ENCODE data around the gene TMC8.

Gene TMC8

GRCh38 chr17:78116411-78116810 is 14.2 kb upstream of the TMC8 start:
- peaks cover 58% of the 10 kb centered on the region for H3K36me3 ChIP-seq (replicated peaks; ENCODE audit: low read depth, low read length)

GRCh38 chr17:78117027-78117981 is 13.3 kb upstream of the TMC8 start:
- Histone ChIP-seq H3K79me2 (ENCODE audit: low read length) (no peaks in the 10 kb centered on the region), H2AFZ (ENCODE audit: low read depth, low read length) (no peak overlapping the region), H3K4me1 (ENCODE audit: low read length) (peaks cover 29% of the 10 kb centered on the region), H3K9me3 (ENCODE audit: insufficient read depth, low read length) (no peaks in the 10 kb centered on the region), H3K27me3 (ENCODE audit: low read depth, low read length) (no peaks in the 10 kb centered on the region), H3K9ac (ENCODE audit: low read length) (no peak overlapping the region), H3K4me3 (ENCODE audit: low read length) (no peak overlapping the region), H3K4me2 (ENCODE audit: low read length) (no peak overlapping the region), H3K36me3 (replicated peaks; ENCODE audit: low read depth, low read length) (peaks cover 60% of the 10 kb centered on the region), H4K20me1 (ENCODE audit: insufficient read depth, low read length) (peaks cover 16% of the 10 kb centered on the region; the same call in 1 of the 2 replicates), H3K27ac (ENCODE audit: low read length) (no peak overlapping the region)
- TF ChIP-seq EZH2phosphoT487 (IDR thresholded peaks at IDR 0.05; ENCODE audit: low read depth) (no peak), CTCF (IDR thresholded peaks at IDR 0.05; ENCODE audit: low read depth, low read length) (peak; percentile 44)

More at GRCh38 chr17:78116411-78116810, 14.2 kb upstream of the TMC8 start:
- H3K27me3 ChIP-seq (ENCODE audit: low read depth, low read length), result no peaks in the 10 kb centered on the region
- no peak overlapping the region for H3K9ac ChIP-seq (ENCODE audit: low read length)
- H4K20me1 ChIP-seq (ENCODE audit: insufficient read depth, low read length), result peaks cover 13% of the 10 kb centered on the region; the same call in 1 of the 2 replicates
- H3K4me1 ChIP-seq (ENCODE audit: low read length), result peaks cover 21% of the 10 kb centered on the region
- no peak overlapping the region for H2AFZ ChIP-seq (ENCODE audit: low read depth, low read length)
- no peaks in the 10 kb centered on the region for H3K9me3 ChIP-seq (ENCODE audit: insufficient read depth, low read length)
- no peak for TF ChIP-seq EZH2phosphoT487 (IDR thresholded peaks at IDR 0.05; ENCODE audit: low read depth)
- no peak for TF ChIP-seq CTCF (IDR thresholded peaks at IDR 0.05; ENCODE audit: low read depth, low read length)
- H3K4me3 ChIP-seq (ENCODE audit: low read length), result no peak overlapping the region
- no peak overlapping the region for H3K27ac ChIP-seq (ENCODE audit: low read length)
- H3K4me2 ChIP-seq (ENCODE audit: low read length), result no peak overlapping the region
- no peaks in the 10 kb centered on the region for H3K79me2 ChIP-seq (ENCODE audit: low read length)

- Histone ChIP-seq H3K9me3 (ENCODE audit: insufficient read depth, low read length) (no peaks in the 10 kb centered on the region), H3K27me3 (ENCODE audit: low read depth, low read length) (no peaks in the 10 kb centered on the region), H3K79me2 (ENCODE audit: low read length) (peaks cover 4% of the 10 kb centered on the region; the same call in 1 of the 2 replicates), H3K27ac (ENCODE audit: low read length) (no peak overlapping the region), H2AFZ (ENCODE audit: low read depth, low read length) (no peak overlapping the region), H3K36me3 (replicated peaks; ENCODE audit: low read depth, low read length) (peaks cover 61% of the 10 kb centered on the region), H3K4me3 (ENCODE audit: low read length) (no peak overlapping the region), H3K4me1 (ENCODE audit: low read length) (peaks cover 21% of the 10 kb centered on the region), H3K4me2 (ENCODE audit: low read length) (no peak overlapping the region), H3K9ac (ENCODE audit: low read length) (no peak overlapping the region), H4K20me1 (ENCODE audit: insufficient read depth, low read length) (peaks cover 18% of the 10 kb centered on the region)
- TF ChIP-seq CTCF (IDR thresholded peaks at IDR 0.05; ENCODE audit: low read depth, low read length) (no peak), EZH2phosphoT487 (IDR thresholded peaks at IDR 0.05; ENCODE audit: low read depth) (no peak)
These were observed 11.8 kb upstream of the TMC8 start for GRCh38 chr17:78118801-78119241.

GRCh38 chr17:78120537-78120936 is 10.0 kb upstream of the TMC8 start:
- no peak overlapping the region for H3K27ac ChIP-seq (ENCODE audit: low read length)
- peaks cover 30% of the 10 kb centered on the region for H3K4me1 ChIP-seq (ENCODE audit: low read length)
- no peak overlapping the region for H3K4me3 ChIP-seq (ENCODE audit: low read length)
- peaks cover 15% of the 10 kb centered on the region for H4K20me1 ChIP-seq (ENCODE audit: insufficient read depth, low read length)
- no peak overlapping the region for H3K4me2 ChIP-seq (ENCODE audit: low read length)
- no peak overlapping the region for H2AFZ ChIP-seq (ENCODE audit: low read depth, low read length)
- TF ChIP-seq CTCF (IDR thresholded peaks at IDR 0.05; ENCODE audit: low read depth, low read length) (no peak), EZH2phosphoT487 (IDR thresholded peaks at IDR 0.05; ENCODE audit: low read depth) (no peak)
- no peak overlapping the region for H3K9ac ChIP-seq (ENCODE audit: low read length)
- H3K9me3 ChIP-seq (ENCODE audit: insufficient read depth, low read length), result no peaks in the 10 kb centered on the region
- peaks cover 4% of the 10 kb centered on the region; the same call in 1 of the 2 replicates for H3K79me2 ChIP-seq (ENCODE audit: low read length)
- peaks cover 58% of the 10 kb centered on the region for H3K36me3 ChIP-seq (replicated peaks; ENCODE audit: low read depth, low read length)
- H3K27me3 ChIP-seq (ENCODE audit: low read depth, low read length), result no peaks in the 10 kb centered on the region

Data from OCI-LY3 (cell line).